Fibroblast of skin of abdomen (primary cell): ENCODE measurements around the gene LIPC.

ENCODE experiments used
- DNase-seq: peaks from one replicate; pipeline ENCODE4 v3.0.0-alpha.2; 2013

Gene LIPC

GRCh38 chr15:58437531-58438105 is 5.8 kb downstream of the LIPC start:
- DNase-seq: no peak

DNA sequence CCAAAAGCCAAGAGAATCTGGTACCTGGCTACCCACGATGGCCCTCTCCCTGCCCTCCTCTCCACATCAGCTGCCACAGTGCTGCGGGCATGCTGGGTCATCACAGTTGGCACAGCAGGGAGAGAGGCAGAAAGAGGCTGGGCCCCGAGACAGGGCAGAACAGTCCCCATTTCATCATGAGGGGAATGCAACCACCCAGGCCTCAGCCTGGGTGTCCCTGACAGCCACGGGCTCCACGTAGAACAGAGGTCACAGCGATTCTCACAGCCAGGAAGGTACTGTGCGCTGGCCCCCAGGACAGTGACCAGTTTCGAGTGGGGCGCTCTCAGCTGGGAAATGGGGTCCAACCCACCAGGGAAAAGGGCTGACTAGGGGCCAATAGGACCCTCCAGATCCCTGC is 6.3 kb downstream of the LIPC start:
- no peak for DNase-seq

DNA sequence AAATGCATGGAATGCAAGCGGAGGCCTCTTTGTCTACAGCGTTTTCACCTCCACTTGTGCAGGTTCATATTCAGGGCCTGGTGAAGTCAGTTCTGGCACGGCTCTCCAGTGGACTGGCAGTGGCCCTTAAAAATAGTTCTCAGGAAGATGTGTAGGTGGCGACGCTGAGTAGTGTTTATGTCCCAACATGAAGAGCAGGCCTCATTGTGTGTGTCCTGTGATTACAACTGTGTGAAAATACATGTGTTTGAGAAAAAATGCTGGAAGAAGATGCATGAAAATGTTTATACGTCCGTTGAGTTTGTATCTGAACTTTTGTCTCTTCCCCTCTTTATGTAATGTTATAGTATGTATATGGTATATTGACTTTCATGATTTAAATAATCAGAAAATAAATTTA is 7.2 kb downstream of the LIPC start:
- DNase-seq: peak; percentile 62

DNA sequence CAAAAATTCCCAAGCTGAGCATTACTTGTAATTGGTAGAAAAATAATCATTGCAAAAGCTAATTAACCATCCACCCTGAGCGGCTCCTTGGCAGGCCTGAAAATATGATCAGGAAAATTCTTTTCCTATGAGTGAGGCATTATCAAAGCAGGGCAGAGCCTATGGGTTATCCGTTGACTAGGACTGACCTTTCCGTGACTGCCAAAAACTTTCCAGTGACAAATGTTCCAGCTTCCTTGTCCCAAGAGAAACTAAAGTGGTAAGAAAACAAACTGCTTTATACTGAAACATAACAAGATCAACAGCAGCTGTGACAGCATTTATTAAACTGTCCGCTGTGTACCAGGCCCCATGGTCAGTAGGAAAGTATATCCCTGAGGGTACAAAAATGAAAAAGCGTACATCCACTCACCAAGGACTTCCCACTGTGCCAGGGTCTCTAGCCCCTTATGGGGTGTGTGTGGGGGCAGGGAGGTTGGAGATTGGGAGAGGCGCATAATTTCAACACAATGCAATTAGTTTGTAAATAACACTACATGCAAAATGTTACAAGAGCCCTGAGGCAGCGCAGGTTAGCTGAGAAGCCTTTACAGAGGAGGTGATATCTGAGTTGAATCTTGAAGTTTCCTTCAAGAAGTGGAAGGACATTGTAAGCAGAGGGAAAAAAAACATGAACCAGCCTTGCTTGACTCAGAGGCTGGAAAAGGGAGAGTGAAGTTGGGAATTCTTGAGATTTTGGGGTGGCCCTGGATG is 8.5 kb downstream of the LIPC start:
- DNase-seq: peak; percentile 45

DNA sequence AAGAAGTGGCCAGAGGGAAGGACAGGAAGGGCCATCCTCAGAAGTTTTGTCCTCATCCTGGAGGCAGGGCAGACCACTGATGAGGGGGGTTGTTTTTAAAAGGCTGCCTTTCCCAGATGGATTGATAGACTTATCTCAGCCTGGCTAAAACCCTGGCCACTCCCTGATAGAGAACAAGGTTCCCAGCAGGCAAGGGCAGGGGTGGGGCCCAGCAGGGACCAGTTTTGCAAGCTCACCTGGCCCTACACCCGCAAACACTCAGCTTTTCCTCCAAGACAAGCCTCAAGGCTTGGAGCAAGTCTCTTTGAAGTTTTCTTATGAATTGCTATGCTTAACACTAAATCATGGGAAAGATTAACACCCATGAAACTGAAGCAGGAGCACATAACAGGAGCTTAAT is 9.1 kb downstream of the LIPC start:
- DNase-seq: no peak

DNA sequence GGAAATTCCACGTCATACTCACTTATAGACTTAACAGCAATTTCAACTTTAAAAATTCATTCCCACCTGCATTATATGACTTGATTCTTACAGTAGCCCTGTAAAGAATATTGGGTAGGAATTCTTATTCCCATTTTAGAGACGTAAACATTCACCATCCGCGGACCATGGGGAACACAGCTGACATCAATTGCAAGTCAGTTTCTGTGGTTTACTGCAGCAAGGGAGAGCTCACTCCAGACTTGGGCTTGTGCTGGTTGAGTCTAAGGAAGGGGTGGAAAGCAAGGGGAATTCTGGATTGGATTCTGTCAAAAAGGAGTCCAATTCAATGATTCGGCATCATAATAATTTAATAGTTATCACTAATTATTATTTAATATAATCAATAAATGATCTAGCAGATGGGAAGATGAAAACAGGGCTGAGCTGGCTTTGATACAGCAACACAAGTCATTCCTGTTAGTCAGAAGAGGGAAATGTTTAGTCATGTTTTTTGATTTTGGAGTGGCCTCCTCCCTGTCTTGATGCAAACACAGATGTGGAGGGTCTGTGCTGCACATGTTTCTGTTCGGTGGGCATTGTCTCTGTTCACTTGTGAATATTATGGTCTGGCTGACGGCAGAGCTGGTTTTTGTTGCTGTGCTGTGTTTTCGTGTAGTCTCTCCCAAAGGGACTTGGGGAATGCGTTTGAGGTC is 9.7 kb downstream of the LIPC start:
- DNase-seq: peak; percentile 90

- DNase-seq: peak; percentile 20
These were observed 10.3 kb downstream of the LIPC start for GRCh38 chr15:58442122-58442521.

DNA sequence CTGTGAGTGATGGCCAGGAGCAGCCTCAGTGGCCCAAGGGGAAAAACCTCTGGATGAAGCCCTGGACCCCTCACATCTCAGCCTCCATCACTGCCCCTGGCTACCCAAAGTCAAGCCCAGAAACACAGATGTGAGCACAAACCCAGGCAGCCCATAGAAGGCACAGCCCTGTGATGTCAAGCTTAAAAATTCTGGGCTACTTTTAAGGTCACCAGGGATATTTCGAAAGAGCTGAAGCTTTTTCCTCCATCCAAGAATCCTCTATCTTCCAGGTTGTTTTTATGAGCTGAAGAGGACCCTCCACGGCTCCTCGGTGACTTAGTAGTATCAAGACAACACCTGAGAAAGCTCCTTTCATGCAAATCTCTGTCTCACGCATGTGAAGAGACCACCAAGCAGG is 11.5 kb downstream of the LIPC start:
- no peak for DNase-seq

DNA sequence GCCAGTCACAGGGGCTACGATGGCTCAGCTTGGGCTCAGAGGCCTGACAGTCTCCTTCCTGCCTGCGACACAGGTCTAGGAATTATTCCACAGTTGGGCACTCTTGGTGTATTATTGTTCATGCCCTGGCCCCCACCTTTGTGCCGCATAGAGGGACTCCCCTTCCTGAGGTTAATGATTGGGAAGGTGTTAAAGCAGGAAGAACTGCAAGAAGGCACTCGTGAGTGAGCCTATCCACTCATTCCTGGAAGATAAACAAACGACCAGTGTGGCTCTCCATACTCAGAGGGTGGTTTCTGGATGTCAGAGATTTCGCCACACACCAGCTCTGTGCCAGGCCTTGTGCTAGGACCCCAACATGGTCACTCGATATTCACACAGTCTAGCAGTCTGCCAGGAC is 12.3 kb downstream of the LIPC start:
- no peak for DNase-seq

GRCh38 chr15:58444658-58445332 is 13.0 kb downstream of the LIPC start:
- DNase-seq: no peak

GRCh38 chr15:58445865-58446264 is 14.1 kb downstream of the LIPC start:
- no peak for DNase-seq

GRCh38 chr15:58446521-58446920 is 14.7 kb downstream of the LIPC start:
- no peak for DNase-seq

DNA sequence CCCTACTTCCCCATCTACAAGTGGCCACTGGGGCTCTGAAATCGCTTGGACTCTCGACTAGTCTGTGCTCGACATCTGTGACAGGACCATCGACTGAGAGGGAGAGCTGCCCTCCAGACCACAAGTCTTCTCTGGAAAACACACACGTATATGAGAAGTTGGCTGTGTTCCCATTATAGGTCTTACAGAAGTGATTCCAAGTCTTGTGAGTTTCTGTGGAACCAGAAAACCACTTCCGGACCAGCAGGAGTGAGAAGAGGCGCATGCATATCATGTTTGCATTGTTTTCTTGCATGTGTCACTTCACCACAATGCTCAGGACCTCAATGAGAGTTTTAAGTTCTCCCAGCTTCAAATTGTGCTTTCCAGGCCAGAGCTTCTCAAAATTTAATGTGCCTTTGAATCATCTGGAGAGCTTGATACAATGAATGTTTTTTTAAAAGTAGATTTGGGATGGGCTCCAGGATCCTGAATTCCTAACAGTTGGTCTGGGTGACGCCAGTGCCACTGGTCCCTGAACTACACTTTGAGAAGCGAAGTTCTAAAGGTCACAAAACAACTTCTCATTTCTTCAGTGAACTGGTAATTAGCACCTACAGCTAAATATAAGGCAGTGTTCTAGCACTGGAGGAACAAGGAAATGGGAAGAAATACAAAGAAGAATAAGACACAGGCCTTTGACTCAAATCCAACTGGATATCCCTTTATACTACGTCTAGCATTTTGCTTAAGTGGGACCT is 15.7 kb downstream of the LIPC start:
- DNase-seq: peak; percentile 95

DNA sequence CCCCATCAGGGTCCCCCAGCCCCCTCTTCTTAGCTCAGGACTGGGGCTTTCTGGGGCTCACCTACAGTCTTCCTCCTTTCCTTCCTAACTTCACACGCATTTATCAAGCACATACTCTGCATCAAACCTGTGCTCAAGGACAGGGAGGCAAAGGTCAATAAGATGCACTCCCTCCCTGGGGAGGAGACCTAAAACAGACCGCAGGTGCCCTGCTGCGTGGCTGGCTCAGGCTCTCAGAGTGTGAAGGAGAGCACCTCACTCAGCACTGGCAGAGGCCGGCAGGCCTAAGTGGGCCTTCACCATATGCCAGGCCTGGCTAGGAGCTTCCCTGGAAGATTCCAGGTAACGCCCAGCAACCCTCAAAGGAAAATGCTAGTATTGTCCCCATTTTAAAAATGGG is 16.5 kb downstream of the LIPC start:
- no peak for DNase-seq

GRCh38 chr15:58448906-58449305 is 17.1 kb downstream of the LIPC start:
- DNase-seq: no peak

DNA sequence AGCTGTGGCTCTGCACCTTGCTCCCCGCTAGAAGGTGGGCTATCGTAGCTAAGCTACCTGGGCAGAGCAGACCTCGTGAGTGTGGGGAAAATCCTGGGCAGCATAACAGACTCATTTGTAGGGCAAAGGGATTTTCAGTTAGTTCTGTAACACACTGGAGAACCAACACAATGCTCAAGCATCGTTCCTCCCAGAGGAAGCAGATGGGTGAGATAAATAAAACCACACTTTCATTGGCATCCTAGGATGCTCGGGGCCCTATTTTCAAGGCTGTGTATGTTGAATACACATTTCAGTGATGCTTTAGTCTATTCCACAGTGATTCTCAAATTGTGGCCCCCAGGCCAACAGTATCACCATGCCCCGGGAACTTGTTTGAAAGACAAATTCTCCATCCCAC is 20.0 kb downstream of the LIPC start:
- DNase-seq: no peak

- no peak for DNase-seq
These were observed 21.0 kb downstream of the LIPC start for GRCh38 chr15:58452775-58453174.

DNA sequence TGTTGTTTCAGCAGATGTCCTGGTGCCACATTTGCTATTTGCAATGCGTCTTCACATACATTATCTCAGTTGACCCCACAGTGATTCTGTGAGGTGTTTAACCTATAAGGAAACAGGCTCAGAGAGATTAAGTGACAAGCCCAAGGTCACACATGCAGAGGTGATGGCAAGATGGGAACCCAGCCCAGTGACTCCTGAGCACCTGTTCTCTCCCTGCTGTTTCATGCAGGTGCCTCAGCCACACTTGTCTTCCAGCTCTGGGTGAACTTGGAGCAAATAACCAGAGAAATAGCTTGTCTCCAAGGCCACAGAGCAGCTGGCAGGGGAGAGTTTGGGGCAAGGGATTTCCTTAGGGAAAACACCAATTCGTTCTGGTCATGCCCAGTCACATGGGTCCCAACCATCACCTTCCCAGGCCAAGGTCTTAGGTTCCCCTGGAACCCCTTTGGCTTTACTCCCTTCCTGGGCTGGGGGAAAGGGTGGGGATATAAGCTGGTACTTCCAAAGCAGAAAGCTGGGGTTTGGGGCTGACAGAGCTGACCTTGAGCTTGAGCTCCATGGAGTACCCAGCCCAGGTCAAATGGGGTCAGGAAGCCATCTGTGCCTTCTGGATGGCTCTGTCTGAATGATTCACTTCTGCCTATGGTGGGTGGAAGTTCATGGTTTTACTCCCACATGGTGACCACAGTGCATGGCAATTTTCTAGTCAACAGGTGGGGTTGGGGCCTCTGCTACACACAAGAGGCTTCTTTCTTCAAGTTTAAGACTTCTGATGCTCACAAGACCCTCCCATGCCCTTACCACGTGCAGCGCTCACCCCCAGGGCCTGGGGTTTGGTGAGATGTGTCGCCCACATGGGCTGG is 22.4 kb downstream of the LIPC start:
- DNase-seq: no peak

GRCh38 chr15:58454950-58455401 is 23.2 kb downstream of the LIPC start:
- DNase-seq: no peak

- DNase-seq: peak; percentile 75
These were observed 25.7 kb downstream of the LIPC start for GRCh38 chr15:58457466-58457965.

GRCh38 chr15:58458076-58458475 is 26.3 kb downstream of the LIPC start:
- no peak for DNase-seq
